Body of pancreas (tissue), 4 donors: Measurements from ENCODE around the gene CEP170B. TPM values are rescaled to one million over a fixed set of nuclear protein-coding genes. Genes with fewer than 3 reads are reported as not detected.

Source experiments
- ATAC-seq: fragments of 150-250 bp; one replicate; pipeline ENCODE4 v1.9.1; 2016
- DNase-seq, 4 donors: peaks; one replicate each; pipeline ENCODE4 v3.0.0-alpha.2; 2019
- H3K27ac ChIP-seq, 4 donors: fragments of 200-600 bp; sonication (generic); 1 replicate in 3 of 4; 2 replicates in 1 of 4; pipeline versions ENCODE4 v1.5.1 to v1.6.1; 2016 to 2019; ENCODE audit warnings: mild to moderate bottlenecking in 1 of 4, mixed read lengths in 1 of 4, moderate library complexity in 1 of 4
- H3K27me3 ChIP-seq, 2 donors: fragments of 200-600 bp; sonication (generic); one replicate each; pipeline ENCODE4 v1.6.0; 2016; ENCODE audit warnings: mild to moderate bottlenecking in 1 of 2
- H3K36me3 ChIP-seq, 2 donors: fragments of 200-600 bp; sonication (generic); replicated peaks in 1 of 2; 2 replicates each; pipeline ENCODE4 v1.5.1; 2016; ENCODE audit warnings: low read depth in 2 of 2; ENCODE audit not compliant: insufficient read depth in 1 of 2
- H3K4me1 ChIP-seq: fragments of 200-600 bp; sonication (generic); one replicate; pipeline ENCODE4 v1.6.0; 2016
- H3K4me3 ChIP-seq, 2 donors: fragments of 200-600 bp; sonication (generic); 1 replicate in 1 of 2; 2 replicates in 1 of 2; pipeline ENCODE4 v1.5.1; 2016 to 2019
- H3K9me3 ChIP-seq, 3 donors: fragments of 200-600 bp; sonication (generic); 1 replicate in 2 of 3; 2 replicates in 1 of 3; pipeline ENCODE4 v1.5.1; 2016
- POLR2A ChIP-seq, 3 donors: fragments of 450-650 bp; IDR thresholded peaks; one replicate each; pipeline ENCODE4 v1.6.1; 2016; ENCODE audit warnings: antibody characterized with exemption in 3 of 3, mild to moderate bottlenecking in 2 of 3
- WGBS, 2 donors: methylation state at CpG; one replicate each; pipeline ENCODE4 v1.1.5; 2017; 5-methylcytosine and 5-hydroxymethylcytosine counted together
- intact Hi-C: fragments of 100-400 bp; cut with DNase I; formaldehyde crosslinking; loops from one replicate; pipeline ENCODE4 v1.15.1; 2023
- total RNA-seq, 2 donors: library from RNA; depleted of rRNA; stranded (reverse); fragments of >200 nt; gene quantifications; one replicate each; pipeline ENCODE4 v1.1.0, GENCODE V29; 2016
- TF ChIP-seq, protein P1 (sequence below), 7 experiments: fragments of 450-650 bp in 4 of 7; fragments of 200-600 bp in 3 of 7; sonication (generic) in 3 of 7; IDR thresholded peaks; one replicate each; pipeline ENCODE4 v1.5.1; 2016 to 2019; ENCODE audit warnings: antibody characterized with exemption in 7 of 7

Gene CEP170B
- total RNA-seq, 2 donors from 2014 or later: 23.6 to 41.9 TPM

DNA sequence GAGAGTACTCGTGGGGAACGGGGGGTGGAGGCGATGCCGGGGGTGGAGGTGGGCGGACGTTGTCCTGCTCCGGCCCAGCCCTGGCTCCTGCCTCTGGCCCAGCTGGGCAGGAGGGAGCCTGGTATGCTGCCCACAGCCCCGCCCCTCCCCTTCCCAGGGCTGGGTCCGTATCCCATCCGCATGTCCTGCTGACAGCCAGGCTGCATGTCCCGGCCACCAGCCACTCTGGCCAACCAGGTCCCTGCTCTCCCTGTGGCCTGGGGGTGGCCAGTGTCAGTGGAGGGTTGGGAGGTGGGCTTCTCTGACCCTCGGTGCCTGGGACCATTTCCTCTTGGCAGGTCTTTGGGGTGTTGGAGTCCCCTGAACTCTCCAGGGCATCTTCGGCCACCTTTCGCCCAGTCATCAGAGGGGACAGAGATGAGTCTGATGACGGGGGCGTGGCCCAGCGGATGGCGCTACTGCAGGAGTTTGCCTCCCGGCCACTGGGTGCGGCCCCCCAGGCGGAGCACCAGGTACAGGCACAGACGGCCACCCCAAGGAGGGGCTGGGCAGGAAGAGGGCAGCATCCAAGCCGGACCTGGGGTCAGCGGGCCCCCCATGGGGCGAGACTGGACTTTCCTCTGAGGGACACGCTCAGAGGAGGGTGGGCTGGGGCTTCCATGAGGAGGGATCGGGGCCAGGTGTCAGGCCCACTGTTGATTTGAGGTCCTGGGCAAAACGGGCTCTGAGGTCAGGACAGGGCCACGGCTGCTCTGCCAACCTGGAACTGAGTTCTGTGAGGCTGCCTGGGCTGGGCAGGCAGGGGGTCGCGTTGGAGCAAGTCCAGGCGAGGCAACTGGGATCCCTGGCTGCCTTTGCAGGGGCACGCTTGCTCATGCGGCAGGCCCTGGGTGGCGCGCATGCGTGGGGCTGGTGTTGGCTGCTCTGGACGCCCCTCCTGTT lies 20.2 kb downstream of the CEP170B start:
- intact Hi-C loops: no loop called here
- DNase-seq: peak in 3 of 4 donors; percentile 4 to 11 (median 10)

DNA sequence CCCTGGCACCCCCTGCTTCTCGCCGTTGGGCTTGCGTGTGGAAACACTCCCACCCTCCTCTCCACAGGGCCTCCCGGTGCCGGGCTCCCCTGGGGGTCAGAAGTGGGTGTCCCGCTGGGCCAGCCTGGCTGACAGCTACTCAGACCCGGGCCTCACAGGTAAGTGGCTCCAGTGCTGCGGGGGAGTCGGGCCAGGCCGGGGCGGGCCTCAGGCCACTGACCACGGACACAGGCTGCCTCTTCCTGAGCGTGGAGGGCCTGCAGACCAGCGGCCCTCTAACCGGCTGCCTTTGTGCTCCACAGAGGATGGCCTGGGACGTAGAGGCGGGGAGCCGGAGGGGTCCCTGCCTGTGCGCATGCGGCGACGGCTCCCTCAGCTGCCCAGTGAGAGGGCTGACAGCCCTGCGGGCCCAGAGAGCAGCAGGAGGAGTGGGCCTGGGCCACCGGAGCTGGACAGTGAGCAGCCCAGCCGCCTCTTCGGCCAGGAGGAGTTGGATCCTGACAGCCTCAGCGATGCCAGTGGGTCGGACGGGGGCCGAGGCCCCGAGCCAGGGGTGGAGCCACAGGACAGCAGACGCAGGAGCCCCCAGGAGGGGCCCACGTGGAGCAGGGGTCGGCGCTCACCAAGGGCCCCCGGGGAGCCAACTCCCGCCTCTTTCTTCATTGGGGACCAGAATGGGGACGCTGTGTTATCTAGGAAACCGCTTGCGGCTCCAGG lies 21.1 kb downstream of the CEP170B start:
- Histone ChIP-seq H3K27ac (no peak overlapping the region), H3K4me3 (no peak overlapping the region), H3K9me3 (no peaks in the 10 kb centered on the region), H3K4me1 (no peaks in the 10 kb centered on the region), H3K36me3 (peaks cover 0 to 4% of the 10 kb centered on the region in 2 donors), H3K27me3 (no peaks in the 10 kb centered on the region)
- WGBS, 2 donors: 92 to 95% methylated on average over 8 to 35 of the region's 40 CpGs
- TF ChIP-seq POLR2A (IDR thresholded peaks at IDR 0.05): no peak
- TF ChIP-seq, protein P1, sequence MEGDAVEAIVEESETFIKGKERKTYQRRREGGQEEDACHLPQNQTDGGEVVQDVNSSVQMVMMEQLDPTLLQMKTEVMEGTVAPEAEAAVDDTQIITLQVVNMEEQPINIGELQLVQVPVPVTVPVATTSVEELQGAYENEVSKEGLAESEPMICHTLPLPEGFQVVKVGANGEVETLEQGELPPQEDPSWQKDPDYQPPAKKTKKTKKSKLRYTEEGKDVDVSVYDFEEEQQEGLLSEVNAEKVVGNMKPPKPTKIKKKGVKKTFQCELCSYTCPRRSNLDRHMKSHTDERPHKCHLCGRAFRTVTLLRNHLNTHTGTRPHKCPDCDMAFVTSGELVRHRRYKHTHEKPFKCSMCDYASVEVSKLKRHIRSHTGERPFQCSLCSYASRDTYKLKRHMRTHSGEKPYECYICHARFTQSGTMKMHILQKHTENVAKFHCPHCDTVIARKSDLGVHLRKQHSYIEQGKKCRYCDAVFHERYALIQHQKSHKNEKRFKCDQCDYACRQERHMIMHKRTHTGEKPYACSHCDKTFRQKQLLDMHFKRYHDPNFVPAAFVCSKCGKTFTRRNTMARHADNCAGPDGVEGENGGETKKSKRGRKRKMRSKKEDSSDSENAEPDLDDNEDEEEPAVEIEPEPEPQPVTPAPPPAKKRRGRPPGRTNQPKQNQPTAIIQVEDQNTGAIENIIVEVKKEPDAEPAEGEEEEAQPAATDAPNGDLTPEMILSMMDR (IDR thresholded peaks at IDR 0.05): no peak
- ATAC-seq: no peak
- DNase-seq: peak in 3 of 4 donors; percentile 5 to 11 (median 10)
- intact Hi-C loops: no loop called here

More for the DNA sequence above, 20.2 kb downstream of the CEP170B start:
- no peak for TF ChIP-seq POLR2A (IDR thresholded peaks at IDR 0.05)
- TF ChIP-seq, protein P1 (IDR thresholded peaks at IDR 0.05): no peak
- no peak overlapping the region for H3K27ac ChIP-seq
- no peaks in the 10 kb centered on the region for H3K4me1 ChIP-seq
- H3K36me3 ChIP-seq: peaks cover 0 to 10% of the 10 kb centered on the region in 2 donors
- no peaks in the 10 kb centered on the region for H3K9me3 ChIP-seq
- WGBS, 2 donors: 92 to 93% methylated on average over 14 to 30 of the region's 38 CpGs
- H3K4me3 ChIP-seq: no peak overlapping the region
- ATAC-seq: no peak
- no peaks in the 10 kb centered on the region for H3K27me3 ChIP-seq

GRCh38 chr14:104886690-104887622 lies 21.9 kb downstream of the CEP170B start:
- intact Hi-C loops: no loop called here
- Histone ChIP-seq H3K27me3 (no peaks in the 10 kb centered on the region), H3K4me3 (no peak overlapping the region), H3K36me3 (peaks cover 0 to 4% of the 10 kb centered on the region in 2 donors), H3K4me1 (no peaks in the 10 kb centered on the region), H3K9me3 (no peaks in the 10 kb centered on the region), H3K27ac (no peak overlapping the region)
- DNase-seq (peak in 3 of 4 donors; percentile 6 to 12 (median 10)), ATAC-seq (no peak)
- WGBS, 2 donors: 89 to 97% methylated on average over 12 to 55 of the region's 59 CpGs
- TF ChIP-seq, protein P1 (IDR thresholded peaks at IDR 0.05): no peak
- no peak for TF ChIP-seq POLR2A (IDR thresholded peaks at IDR 0.05)

DNA sequence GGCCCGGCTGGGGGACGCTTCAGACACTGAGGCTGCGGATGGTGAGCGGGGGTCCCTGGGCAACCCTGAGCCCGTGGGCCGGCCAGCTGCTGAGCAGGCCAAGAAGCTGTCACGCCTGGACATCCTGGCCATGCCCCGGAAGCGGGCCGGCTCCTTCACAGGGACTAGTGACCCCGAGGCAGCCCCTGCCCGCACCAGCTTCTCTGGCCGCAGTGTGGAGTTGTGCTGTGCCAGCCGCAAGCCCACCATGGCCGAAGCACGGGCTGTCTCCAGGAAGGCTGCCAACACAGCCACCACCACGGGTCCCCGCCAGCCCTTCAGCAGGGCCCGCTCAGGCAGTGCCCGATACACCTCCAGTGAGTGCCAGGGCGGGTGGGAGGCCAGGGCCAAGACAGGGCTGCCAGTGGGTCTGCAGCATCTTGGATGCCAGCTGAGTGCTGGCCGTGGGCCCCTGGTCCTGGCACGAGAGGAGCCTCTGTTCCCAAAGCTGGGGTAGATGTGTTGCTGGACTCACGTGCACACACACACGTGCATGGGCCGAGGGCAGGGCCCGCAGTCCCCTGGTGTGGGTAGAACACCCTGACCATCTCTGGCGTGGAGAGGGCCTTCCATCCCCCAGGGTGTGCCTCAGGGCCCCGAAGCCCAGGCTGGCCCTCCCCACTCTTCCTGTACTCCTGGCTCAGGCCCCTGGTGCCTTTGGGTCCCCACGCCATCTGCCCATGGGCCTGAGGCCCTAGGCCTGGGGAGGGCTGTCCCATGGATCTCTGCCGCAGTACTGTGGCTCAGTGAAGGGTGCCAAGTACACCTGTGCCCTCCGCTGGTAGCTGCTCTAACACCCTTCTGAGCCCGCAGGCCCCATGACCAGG lies 22.8 kb downstream of the CEP170B start:
- Histone ChIP-seq H3K27ac (no peak overlapping the region), H3K27me3 (no peaks in the 10 kb centered on the region), H3K4me1 (no peaks in the 10 kb centered on the region), H3K4me3 (no peak overlapping the region), H3K36me3 (peaks cover 0 to 4% of the 10 kb centered on the region in 2 donors), H3K9me3 (no peaks in the 10 kb centered on the region)
- intact Hi-C loops: no loop called here
- DNase-seq: peak in 3 of 4 donors; percentile 5 to 16 (median 12)
- no peak for ATAC-seq
- TF ChIP-seq, protein P1 (IDR thresholded peaks at IDR 0.05): no peak
- TF ChIP-seq POLR2A (IDR thresholded peaks at IDR 0.05): no peak
- WGBS, 2 donors: 90 to 96% methylated on average over 4 to 26 of the region's 33 CpGs
